ENCODE measurements around the gene ZNF304.
"Not testable (repeated sequence)": the region's sequence is repeated elsewhere in the genome, so short reads cannot be mapped to it uniquely, and the experiment has no call there.

ZNF304 gene

GRCh38 chr19:57362997-57363687, 12.1 kb downstream of the ZNF304 start, which contains the start of the genes TRAPPC2B and ZNF547:
TRAPPC2B (plus strand) TSS chr19:57363551; CDS start chr19:57364834, 1,283 bp downstream.
ZNF547 (plus strand) TSS chr19:57363551; CDS start chr19:57368556, 5,005 bp downstream.
- peak; percentile 98 for DNase-seq

- no peak for DNase-seq
These were observed 12.7 kb downstream of the ZNF304 start for GRCh38 chr19:57363688-57364181.

DNA sequence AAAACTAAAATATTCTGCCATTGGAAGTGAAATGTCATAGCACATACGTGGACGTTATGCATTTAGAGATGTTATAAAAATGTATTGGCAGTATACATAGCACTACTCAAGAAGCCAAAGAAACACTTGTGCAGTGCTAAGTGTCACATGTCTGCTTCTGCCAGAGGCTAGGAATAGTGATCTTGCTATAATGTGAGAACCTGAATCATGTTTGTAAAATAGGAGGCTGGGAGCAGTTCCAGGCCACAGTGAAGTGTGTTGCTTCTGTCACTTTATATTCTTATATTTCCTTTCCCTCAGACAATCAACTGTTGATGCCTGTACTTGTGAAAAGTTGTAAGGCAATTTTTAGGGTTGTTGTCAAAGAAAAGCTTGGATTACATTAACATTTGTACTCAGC, 15.7 kb downstream of the ZNF304 start:
- no peak for DNase-seq

DNA sequence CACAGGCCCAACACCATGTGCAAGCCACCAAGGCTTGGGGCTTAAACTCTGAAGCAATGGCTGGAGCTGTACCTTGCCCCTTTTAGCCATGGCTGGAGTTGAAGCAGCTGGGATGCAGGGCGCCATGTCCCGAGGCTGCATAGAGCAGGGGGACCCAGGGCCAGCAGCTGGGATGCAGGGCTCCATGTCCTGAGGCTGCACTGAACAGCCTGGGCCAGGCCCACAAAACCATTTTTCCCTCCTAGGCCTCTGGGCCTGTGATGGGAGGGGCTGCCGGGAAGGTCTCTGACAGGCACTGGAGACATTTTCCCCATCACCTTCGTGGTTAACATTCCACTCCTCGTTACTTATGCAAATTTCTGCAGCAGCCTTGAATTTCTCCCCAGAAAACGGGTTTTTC, 23.1 kb downstream of the ZNF304 start:
- DNase-seq: no peak

DNA sequence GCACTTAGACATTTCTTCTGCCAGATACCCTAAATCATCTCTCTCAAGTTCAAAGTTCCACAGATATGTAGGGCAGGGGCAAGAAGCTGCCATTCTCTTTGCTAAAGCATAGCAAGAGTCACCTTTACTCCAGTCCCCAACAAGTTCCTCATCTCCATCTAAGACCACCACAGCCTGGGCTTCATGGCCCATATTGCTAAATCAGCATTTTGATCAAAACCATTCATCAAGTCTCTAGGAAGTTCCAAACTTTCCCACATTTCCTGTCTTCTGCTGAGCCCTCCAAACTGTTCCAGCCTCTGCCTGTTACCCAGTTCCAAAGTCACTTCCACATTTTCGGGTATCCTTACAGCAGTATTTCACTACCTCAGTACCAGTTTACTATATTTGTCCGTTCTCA, 23.6 kb downstream of the ZNF304 start:
- not testable (repeated sequence) for DNase-seq

GRCh38 chr19:57376151-57376550, 25.1 kb downstream of the ZNF304 start:
- no peak for DNase-seq

DNA sequence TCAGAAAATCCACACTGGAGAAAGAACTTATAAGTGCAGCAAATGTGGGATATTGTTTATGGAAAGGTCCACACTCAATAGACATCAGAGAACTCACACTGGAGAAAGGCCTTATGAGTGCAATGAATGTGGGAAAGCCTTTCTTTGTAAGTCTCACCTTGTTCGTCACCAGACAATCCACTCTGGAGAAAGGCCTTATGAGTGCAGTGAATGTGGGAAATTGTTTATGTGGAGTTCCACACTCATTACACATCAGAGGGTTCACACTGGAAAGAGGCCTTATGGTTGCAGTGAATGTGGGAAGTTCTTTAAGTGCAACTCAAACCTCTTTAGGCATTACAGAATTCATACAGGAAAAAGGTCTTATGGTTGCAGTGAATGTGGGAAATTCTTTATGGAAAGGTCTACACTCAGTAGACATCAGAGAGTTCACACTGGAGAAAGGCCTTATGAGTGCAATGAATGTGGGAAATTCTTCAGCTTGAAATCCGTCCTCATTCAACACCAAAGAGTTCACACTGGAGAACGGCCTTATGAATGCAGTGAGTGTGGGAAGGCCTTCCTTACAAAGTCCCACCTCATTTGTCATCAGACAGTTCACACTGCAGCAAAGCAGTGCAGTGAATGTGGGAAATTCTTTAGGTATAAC, 26.6 kb downstream of the ZNF304 start:
- no peak for DNase-seq

GRCh38 chr19:57380923-57381322, 29.9 kb downstream of the ZNF304 start:
- no peak for DNase-seq

DNA sequence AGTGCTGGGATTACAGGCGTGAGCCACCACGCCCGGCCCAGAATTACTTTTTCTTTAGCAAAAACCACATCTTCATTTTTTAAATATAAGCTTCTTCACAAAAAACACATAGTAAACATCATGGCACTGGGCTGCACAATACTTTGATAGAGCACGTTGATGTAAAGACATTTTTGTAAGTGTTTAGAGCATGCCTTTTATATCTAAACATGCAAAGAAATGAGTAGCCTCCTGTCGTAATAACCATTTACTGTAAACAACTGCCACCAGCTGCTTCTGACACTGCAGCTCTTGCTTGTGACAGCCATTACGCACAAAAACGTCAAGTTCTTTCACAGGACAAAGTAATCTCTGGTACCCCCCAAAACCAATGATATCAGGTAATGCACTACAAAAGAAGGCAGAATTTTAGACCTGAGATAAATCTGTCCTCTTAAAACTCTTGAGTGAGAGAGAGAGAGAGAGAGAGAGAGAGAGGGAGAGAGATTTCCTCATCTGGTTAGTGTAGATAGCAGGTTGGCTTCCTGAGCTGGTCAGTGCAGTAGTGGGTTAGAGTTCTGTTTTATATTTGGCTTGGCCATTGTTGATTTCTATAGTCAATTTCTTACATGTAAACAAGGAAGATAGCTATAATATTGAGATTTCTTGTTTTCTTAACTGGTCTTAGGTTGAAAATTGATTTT, 31.9 kb downstream of the ZNF304 start:
- no peak for DNase-seq

GRCh38 chr19:57389194-57389729, 38.2 kb downstream of the ZNF304 start:
- no peak for DNase-seq

GRCh38 chr19:57389730-57390598, 38.9 kb downstream of the ZNF304 start, which contains the start of gene ZNF548:
ZNF548 (plus strand) TSS chr19:57389854; CDS start chr19:57390100, 246 bp downstream.
- DNase-seq: peak; percentile 96

GRCh38 chr19:57395710-57396109, 44.6 kb downstream of the ZNF304 start:
- no peak for DNase-seq

GRCh38 chr19:57398868-57399267, 47.8 kb downstream of the ZNF304 start:
- no peak for DNase-seq

DNA sequence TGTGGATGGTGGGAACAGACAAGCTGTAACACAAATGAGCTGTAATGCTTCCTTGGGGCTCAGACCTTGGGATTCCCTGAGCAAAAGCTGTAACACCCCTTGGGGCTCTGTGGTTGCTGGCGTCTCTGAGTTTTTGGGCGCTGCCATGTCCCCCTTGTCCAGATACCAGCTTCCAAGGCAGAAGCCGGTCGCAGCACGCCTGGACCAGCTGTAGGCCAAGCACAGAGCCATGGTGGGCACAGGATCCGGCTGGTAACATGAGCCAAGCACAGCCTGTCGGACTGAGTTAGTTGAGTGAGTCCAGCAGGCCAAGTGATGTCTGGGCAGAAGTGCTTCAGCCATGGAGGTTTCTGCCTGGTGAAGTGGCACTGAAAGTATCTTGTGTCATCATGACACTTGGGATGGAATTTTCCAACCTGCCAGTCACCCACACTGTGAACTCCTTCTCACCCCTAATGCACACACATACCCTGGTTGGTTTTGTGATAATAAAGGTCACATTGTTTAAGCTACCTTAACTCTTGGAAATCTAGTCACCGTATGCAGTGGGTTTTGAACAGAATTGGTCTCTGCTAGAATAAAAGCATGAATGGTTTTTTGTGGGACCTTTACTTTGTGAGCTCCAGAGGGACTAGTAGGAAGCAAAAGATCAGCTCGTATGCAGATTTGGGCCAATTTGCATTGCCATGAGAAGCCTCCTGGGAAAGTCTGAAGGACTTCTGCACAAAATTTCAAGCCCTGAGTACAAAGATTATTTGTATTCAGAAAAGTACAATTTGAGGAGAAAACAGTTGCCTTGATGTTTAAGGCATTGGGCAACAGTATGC, 52.9 kb downstream of the ZNF304 start:
- DNase-seq: no peak

- DNase-seq: peak; percentile 63
These were observed 55.5 kb downstream of the ZNF304 start for GRCh38 chr19:57406516-57407123.

Data from activated CD4-positive, alpha-beta T cell treated with anti-CD3 and anti-CD28 coated beads, Interleukin-2, Interleukin-6, amounts not matched to agents 100 ng/mL and 50 ng/mL, durations not matched to agents 16 hours and 8 hours (primary cell).